CD8-positive, alpha-beta memory T cell (primary cell): Measurements from ENCODE around the gene PPP1R12B. TPM values are rescaled to one million over a fixed set of nuclear protein-coding genes. Genes with fewer than 3 reads are reported as not detected.
A peak's percentile ranks its signal among the peaks of the same experiment; 100 is the strongest.
"Not testable (repeated sequence)": the region's sequence is repeated elsewhere in the genome, so short reads cannot be mapped to it uniquely, and the experiment has no call there.

Experiments used
- CTCF ChIA-PET: fragments of 350-600 bp; sonication (Branson Sonifier 250); formaldehyde crosslinking; loops from one replicate; lab custom pipeline; 2021; ENCODE audit warnings: antibody characterized with exemption; lab: Charles Lee
- POLR2A ChIA-PET: fragments of 350-600 bp; sonication (Branson Sonifier 250); formaldehyde crosslinking; loops from one replicate; lab custom pipeline; 2021; ENCODE audit warnings: antibody characterized with exemption; lab: Charles Lee
- DNase-seq, 5 donors: peaks; one replicate each; pipeline versions ENCODE4 v3.0.0 to v3.0.0-alpha.2; 2020 to 2022; ENCODE audit warnings: mixed read lengths in 1 of 5
- H3K27ac ChIP-seq: one replicate; pipeline ENCODE4 v1.7.0; 2013; ENCODE audit warnings: low read depth, mild to moderate bottlenecking, low read length, moderate library complexity
- H3K27me3 ChIP-seq: 2 replicates; pipeline ENCODE4 v1.7.0; 2013; ENCODE audit warnings: low read length, mild to moderate bottlenecking; ENCODE audit not compliant: insufficient read depth, poor library complexity, severe bottlenecking
- H3K36me3 ChIP-seq: 2 replicates; pipeline ENCODE4 v1.7.0; 2013; ENCODE audit warnings: mild to moderate bottlenecking, low read length, moderate library complexity; ENCODE audit not compliant: insufficient read depth
- H3K4me1 ChIP-seq: 2 replicates; pipeline ENCODE4 v1.7.0; 2013; ENCODE audit warnings: mild to moderate bottlenecking, low read length, moderate library complexity; ENCODE audit not compliant: insufficient read depth
- H3K4me3 ChIP-seq: 2 replicates; pipeline ENCODE4 v1.7.0; 2013; ENCODE audit warnings: mild to moderate bottlenecking, low read length
- H3K9me3 ChIP-seq: 2 replicates; pipeline ENCODE4 v1.7.0; 2013; ENCODE audit warnings: mild to moderate bottlenecking, low read length
- H3K27ac Mint-ChIP-seq, 8 donors: one replicate each; pipeline ENCODE4 v1.8.0; 2020 to 2021; ENCODE audit warnings: mixed read lengths in 8 of 8, mild to moderate bottlenecking in 6 of 8, inconsistent platforms in 3 of 8, moderate library complexity in 3 of 8
- H3K27me3 Mint-ChIP-seq, 2 donors: one replicate each; pipeline ENCODE4 v1.8.0; 2020 to 2021; ENCODE audit warnings: mixed read lengths in 2 of 2, mild to moderate bottlenecking in 1 of 2, moderate library complexity in 1 of 2
- H3K36me3 Mint-ChIP-seq, 3 donors: one replicate each; pipeline ENCODE4 v1.8.0; 2020 to 2021; ENCODE audit warnings: mixed read lengths in 3 of 3, inconsistent platforms in 1 of 3, mild to moderate bottlenecking in 1 of 3
- H3K4me1 Mint-ChIP-seq, 3 donors: one replicate each; pipeline ENCODE4 v1.8.0; 2020 to 2021; ENCODE audit warnings: mixed read lengths in 3 of 3, inconsistent platforms in 1 of 3, mild to moderate bottlenecking in 1 of 3
- H3K4me3 Mint-ChIP-seq, 7 donors: one replicate each; pipeline ENCODE4 v1.8.0; 2020 to 2021; ENCODE audit warnings: mixed read lengths in 7 of 7, mild to moderate bottlenecking in 6 of 7, moderate library complexity in 4 of 7, inconsistent platforms in 2 of 7
- H3K9me3 Mint-ChIP-seq, 5 donors: one replicate each; pipeline ENCODE4 v1.8.0; 2020 to 2022; ENCODE audit warnings: mixed read lengths in 5 of 5, mild to moderate bottlenecking in 3 of 5, moderate library complexity in 2 of 5, inconsistent platforms in 1 of 5
- polyA plus RNA-seq: library from polyadenylated mRNA; unstranded; fragments of 300-500 nt; fragmentation: Illumina TruSeq; gene quantifications from one replicate; pipeline ENCODE4 v1.2.3, GENCODE V29; 2021
- total RNA-seq, 2 experiments: library from RNA; stranded (reverse); gene quantifications; one replicate each; pipeline ENCODE4 v1.2.3, GENCODE V29; 2021

The PPP1R12B gene
- total and polyA plus RNA-seq, 3 experiments from 2014 or later: 11.7 to 13.1 (median 11.9) TPM

DNA sequence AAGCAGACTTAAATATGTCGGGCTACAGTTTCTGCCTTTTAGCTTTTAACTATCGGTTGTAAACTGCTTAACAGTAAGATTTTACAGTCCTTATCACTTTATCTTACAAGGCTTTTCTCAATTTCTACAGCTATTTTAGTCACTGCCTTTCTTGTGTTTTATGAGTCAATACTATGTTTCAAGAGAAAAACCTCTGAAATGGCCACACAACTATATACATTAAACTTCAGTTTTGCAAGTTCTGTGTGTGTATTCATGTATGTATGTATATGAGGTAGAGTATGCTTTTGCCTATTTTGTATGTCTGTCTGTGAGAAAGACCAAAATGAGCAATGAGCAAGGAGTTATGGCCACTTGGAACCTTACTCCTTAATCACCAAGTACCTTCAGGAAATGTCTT is 191.9 kb downstream of the PPP1R12B start:
- H3K27me3 ChIP-seq: no peaks in the 10 kb centered on the region
- Mint-ChIP-seq H3K27me3 (no peaks in the 10 kb centered on the region), H3K27ac (no peak overlapping the region), H3K4me1 (no peaks in the 10 kb centered on the region), H3K9me3 (no peaks in the 10 kb centered on the region), H3K4me3 (no peak overlapping the region), H3K36me3 (peaks cover 0 to 6% (median 5%) of the 10 kb centered on the region in 3 donors)
- no peaks in the 10 kb centered on the region for H3K4me1 ChIP-seq
- H3K9me3 ChIP-seq: no peaks in the 10 kb centered on the region
- POLR2A ChIA-PET: no interaction called here
- H3K4me3 ChIP-seq: no peak overlapping the region
- no peak overlapping the region for H3K27ac ChIP-seq
- DNase-seq: no peak
- H3K36me3 ChIP-seq: no peaks in the 10 kb centered on the region
- CTCF ChIA-PET: no interaction called here

DNA sequence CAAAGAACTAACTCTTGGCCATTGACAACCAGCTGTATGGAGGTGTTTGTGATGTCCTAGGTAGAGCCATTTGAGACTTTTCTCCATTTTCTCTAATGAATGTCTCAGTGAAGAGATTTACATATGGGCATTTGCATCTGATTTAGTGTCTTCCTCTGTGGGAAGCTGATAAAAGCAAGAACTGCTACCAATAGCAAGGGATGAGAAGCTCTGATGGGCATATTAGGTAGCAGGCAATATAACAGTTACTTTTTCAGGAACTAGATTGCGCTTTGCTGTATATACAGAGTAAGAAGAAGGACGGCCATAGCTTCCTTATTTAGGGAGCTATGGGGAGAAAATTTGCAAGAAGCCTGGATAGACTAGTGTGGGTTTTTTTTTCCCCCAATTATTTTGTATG is 192.4 kb downstream of the PPP1R12B start:
- H3K9me3 ChIP-seq, POLR2A ChIA-PET, H3K27me3 Mint-ChIP-seq, H3K4me3 ChIP-seq, H3K4me3 Mint-ChIP-seq, H3K9me3 Mint-ChIP-seq, H3K4me1 Mint-ChIP-seq, H3K27me3 ChIP-seq, H3K36me3 ChIP-seq, DNase-seq, H3K27ac Mint-ChIP-seq, H3K4me1 ChIP-seq, H3K27ac ChIP-seq, H3K36me3 Mint-ChIP-seq, CTCF ChIA-PET: not testable (repeated sequence)

DNA sequence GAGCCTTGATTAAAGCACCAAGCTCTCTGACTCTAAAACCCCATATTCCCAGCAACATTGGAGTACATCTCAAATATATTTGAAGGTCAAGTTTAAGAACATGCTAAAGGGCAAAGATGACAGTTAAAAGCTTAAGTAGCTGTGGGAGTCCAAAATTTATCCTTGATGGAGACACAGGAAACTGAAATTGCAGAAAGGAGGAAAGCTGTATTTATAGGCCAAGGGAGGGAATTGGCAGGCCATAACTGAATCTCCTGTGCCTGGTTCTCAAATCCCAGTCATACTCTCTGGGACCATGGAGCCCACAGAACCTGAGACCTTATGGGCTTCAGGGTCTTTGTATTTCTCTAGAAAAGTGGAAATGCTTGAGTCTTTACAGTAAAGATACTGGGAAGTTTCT is 193.9 kb downstream of the PPP1R12B start:
- H3K9me3 ChIP-seq, H3K27ac ChIP-seq, H3K27me3 ChIP-seq, H3K4me1 ChIP-seq, CTCF ChIA-PET, H3K36me3 Mint-ChIP-seq, H3K4me3 Mint-ChIP-seq, DNase-seq, POLR2A ChIA-PET, H3K36me3 ChIP-seq, H3K27me3 Mint-ChIP-seq, H3K4me3 ChIP-seq, H3K9me3 Mint-ChIP-seq, H3K27ac Mint-ChIP-seq, H3K4me1 Mint-ChIP-seq: not testable (repeated sequence)

DNA sequence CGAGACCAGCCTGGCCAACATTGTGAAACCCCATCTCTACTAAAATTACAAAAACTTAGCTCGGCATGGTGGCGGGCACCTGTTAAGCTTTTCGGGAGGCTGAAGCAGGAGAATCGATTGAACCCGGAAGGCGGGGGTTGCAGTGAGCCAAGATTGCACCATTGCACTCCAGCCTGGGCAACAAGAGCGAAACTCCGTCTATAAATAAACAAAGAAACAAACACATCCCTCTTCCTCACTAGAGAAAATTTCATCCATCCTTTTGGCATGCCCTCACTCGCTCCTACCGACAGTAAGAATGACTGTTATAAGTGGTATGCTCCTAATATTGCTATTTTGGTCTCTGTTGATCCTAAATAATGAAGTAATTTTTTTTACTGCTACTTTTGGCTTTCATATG is 195.0 kb downstream of the PPP1R12B start:
- H3K36me3 ChIP-seq, H3K27ac ChIP-seq, CTCF ChIA-PET, H3K4me3 ChIP-seq, H3K9me3 Mint-ChIP-seq, H3K4me3 Mint-ChIP-seq, H3K36me3 Mint-ChIP-seq, H3K27me3 ChIP-seq, H3K4me1 ChIP-seq, H3K27ac Mint-ChIP-seq, H3K4me1 Mint-ChIP-seq, H3K9me3 ChIP-seq, POLR2A ChIA-PET, H3K27me3 Mint-ChIP-seq, DNase-seq: not testable (repeated sequence)

DNA sequence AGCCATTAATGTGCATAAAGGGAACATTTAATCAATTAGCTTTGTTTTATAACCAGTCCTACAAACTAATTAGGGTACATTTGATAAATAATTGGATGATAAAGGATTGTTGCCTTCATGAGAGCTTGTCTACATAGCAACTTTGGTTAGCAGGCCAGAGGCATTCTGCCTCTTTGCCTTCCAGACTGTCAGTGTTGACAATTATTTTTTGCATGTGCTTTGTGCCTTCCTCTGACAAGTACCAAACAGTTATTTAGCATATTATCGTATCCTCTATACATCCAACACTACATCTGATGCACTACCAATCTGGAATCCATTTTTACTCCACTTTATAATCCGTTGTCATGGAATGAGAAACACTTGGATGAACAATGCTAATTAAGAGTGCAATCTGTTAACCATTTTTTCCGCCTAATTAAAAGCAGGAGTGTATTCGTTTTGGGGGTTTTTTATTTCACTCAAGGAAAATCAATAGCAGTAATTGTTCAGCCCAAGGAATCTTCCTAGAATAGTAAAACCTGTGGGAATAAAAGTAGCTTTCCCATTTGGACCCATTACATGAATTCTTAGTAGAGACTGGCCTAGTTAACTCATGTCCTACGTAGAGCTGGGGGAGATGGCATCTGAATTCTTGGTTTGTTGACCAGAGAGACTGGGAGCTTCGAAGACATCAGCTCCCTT is 196.4 kb downstream of the PPP1R12B start:
- H3K4me1 ChIP-seq, CTCF ChIA-PET, H3K36me3 Mint-ChIP-seq, H3K27ac Mint-ChIP-seq, H3K9me3 Mint-ChIP-seq, H3K27ac ChIP-seq, H3K27me3 Mint-ChIP-seq, H3K4me3 ChIP-seq, H3K9me3 ChIP-seq, POLR2A ChIA-PET, DNase-seq, H3K36me3 ChIP-seq, H3K27me3 ChIP-seq, H3K4me3 Mint-ChIP-seq, H3K4me1 Mint-ChIP-seq: not testable (repeated sequence)

DNA sequence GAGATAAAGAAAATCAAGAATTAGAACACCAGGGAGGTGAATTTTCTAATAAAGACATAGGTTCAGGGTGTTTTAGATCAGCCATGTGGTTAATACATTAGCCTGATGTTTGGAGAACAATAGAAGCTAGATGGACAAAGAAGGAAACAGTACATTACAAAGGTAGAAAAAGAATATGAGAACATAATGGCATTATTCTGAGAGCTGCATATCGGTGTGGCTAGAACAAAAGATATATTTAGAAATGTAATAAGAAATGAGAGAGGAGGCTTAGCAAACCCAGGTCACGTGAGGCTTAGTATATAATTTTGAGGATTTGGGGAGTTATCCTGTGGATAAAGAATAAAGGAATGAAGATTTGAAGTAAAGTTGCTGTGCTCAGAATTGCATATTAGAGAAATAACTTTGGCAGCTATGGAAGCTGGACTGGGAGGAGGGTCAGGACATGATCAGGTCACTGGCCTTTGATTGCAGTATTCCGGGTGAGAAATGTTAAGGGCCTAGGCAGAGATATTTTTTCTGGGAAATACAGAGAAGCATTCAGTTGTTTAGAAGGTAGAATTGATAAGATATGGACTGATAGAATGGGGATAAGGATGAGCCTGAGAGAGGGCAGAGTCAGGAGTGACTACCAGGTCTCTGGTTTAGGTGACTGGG is 197.3 kb downstream of the PPP1R12B start:
- H3K36me3 ChIP-seq, CTCF ChIA-PET, H3K4me3 Mint-ChIP-seq, DNase-seq, H3K9me3 ChIP-seq, H3K27me3 Mint-ChIP-seq, H3K27ac ChIP-seq, H3K4me3 ChIP-seq, H3K27me3 ChIP-seq, H3K9me3 Mint-ChIP-seq, POLR2A ChIA-PET, H3K4me1 ChIP-seq, H3K36me3 Mint-ChIP-seq, H3K4me1 Mint-ChIP-seq: not testable (repeated sequence)
- peak overlapping the region in 1 of 8 donors; percentile 67 for H3K27ac Mint-ChIP-seq

DNA sequence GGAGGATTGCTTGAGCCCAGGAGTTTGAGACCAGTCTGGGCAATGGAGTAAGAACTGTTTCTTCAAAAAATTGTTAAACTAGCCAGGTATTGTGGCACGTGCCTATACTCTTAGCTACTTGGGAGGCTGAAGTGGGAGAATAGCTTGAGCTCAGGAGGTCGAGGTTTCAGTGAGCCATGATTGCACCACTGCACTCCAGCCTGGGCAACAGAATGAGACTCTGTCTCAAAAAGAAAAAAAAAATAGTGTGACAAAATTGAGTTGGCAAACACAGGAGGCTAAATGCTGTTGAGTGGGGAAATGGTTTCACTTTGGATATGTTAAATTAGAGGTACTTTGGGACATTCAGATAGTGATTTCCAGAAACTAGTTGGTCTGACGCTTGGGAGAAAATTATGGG is 197.9 kb downstream of the PPP1R12B start:
- H3K9me3 ChIP-seq, POLR2A ChIA-PET, H3K27me3 ChIP-seq, H3K4me3 Mint-ChIP-seq, H3K36me3 ChIP-seq, CTCF ChIA-PET, H3K4me1 Mint-ChIP-seq, H3K27ac Mint-ChIP-seq, H3K27me3 Mint-ChIP-seq, H3K4me3 ChIP-seq, H3K36me3 Mint-ChIP-seq, DNase-seq, H3K9me3 Mint-ChIP-seq, H3K4me1 ChIP-seq, H3K27ac ChIP-seq: not testable (repeated sequence)

DNA sequence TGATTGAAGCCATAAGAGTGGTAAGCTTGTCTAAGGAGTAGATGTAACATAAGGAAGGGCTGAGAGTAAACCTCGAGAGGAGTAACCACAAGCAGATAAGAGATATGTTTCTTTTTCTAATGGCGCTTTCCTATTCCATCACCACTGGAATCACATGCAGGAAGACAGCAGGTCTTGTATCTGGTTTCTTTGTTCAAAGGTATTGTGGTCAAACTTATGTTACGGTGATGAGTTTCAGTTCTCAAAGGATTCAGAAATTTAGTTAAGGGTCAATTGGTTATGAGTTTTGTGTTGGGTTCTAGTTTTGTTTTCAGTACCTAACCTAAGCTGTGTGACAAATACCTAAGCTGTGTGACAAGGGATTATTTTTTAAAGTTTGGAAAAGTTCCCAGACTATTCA is 198.3 kb downstream of the PPP1R12B start:
- CTCF ChIA-PET, POLR2A ChIA-PET, H3K4me3 Mint-ChIP-seq: not testable (repeated sequence)

More for the DNA sequence above, 198.3 kb downstream of the PPP1R12B start:
- H3K27ac ChIP-seq, H3K9me3 ChIP-seq, H3K4me1 ChIP-seq, H3K9me3 Mint-ChIP-seq, H3K36me3 ChIP-seq, H3K27me3 ChIP-seq, DNase-seq, H3K36me3 Mint-ChIP-seq, H3K27me3 Mint-ChIP-seq, H3K4me3 ChIP-seq, H3K27ac Mint-ChIP-seq, H3K4me1 Mint-ChIP-seq: not testable (repeated sequence)
